GM10266 (cell line): Measurements from ENCODE around the gene WWP2.

Experiments
- DNase-seq: peaks from one replicate; pipeline ENCODE4 v3.0.0; 2012; ENCODE audit errors: extremely low spot score
- CTCF ChIP-seq: IDR thresholded peaks from 2 replicates; pipeline ENCODE4 v1.5.1; 2012; ENCODE audit warnings: mild to moderate bottlenecking, low read depth; ENCODE audit not compliant: control insufficient read depth, insufficient read depth; ENCODE audit errors: missing control alignments

The WWP2 gene

GRCh38 chr16:69827524-69827923, 65.4 kb downstream of the WWP2 start:
- TF ChIP-seq CTCF, result no peak
- DNase-seq, result no peak

- TF ChIP-seq CTCF, result no peak
- no peak for DNase-seq
These were observed 67.2 kb downstream of the WWP2 start for GRCh38 chr16:69829338-69829737.

GRCh38 chr16:69830146-69830533, 68.0 kb downstream of the WWP2 start:
- DNase-seq, result no peak
- TF ChIP-seq CTCF, result no peak

- no peak for DNase-seq
- no peak for TF ChIP-seq CTCF
These were observed 68.5 kb downstream of the WWP2 start for GRCh38 chr16:69830534-69831211.

GRCh38 chr16:69831212-69832123, 69.3 kb downstream of the WWP2 start:
- no peak for TF ChIP-seq CTCF
- DNase-seq, result no peak

- TF ChIP-seq CTCF, result no peak
- no peak for DNase-seq
These were observed 71.5 kb downstream of the WWP2 start for GRCh38 chr16:69833357-69834282.
